DOHH2 (cell line): ENCODE measurements around the gene KLK14.

Experiments
- H3F3A ChIP-seq: fragments of 200-600 bp; sonication (generic), shearing (Covaris generic); 2 replicates; pipeline ENCODE4 v1.6.0; 2016; ENCODE audit warnings: antibody characterized with exemption, mild to moderate bottlenecking; ENCODE audit not compliant: control insufficient read depth, insufficient read depth
- H3K27ac ChIP-seq: fragments of 200-600 bp; sonication (generic); 2 replicates; pipeline ENCODE4 v1.5.1; 2014; ENCODE audit warnings: low read depth, mild to moderate bottlenecking, low read length, moderate library complexity
- H3K27me3 ChIP-seq: fragments of 200-600 bp; sonication (generic); 2 replicates; pipeline ENCODE4 v1.6.1; 2014; ENCODE audit warnings: mild to moderate bottlenecking, low read length, mixed read lengths; ENCODE audit not compliant: control insufficient read depth
- H3K36me3 ChIP-seq: fragments of 200-600 bp; sonication (generic); 2 replicates; pipeline ENCODE4 v1.6.1; 2014; ENCODE audit warnings: mild to moderate bottlenecking, low read length, moderate library complexity, mixed read lengths; ENCODE audit not compliant: control insufficient read depth
- H3K4me1 ChIP-seq: fragments of 200-600 bp; sonication (generic); 2 replicates; pipeline ENCODE4 v1.6.1; 2014; ENCODE audit warnings: mild to moderate bottlenecking, low read length, mixed read lengths; ENCODE audit not compliant: control insufficient read depth
- H3K4me2 ChIP-seq: fragments of 200-600 bp; sonication (generic); 2 replicates; pipeline ENCODE4 v1.6.0; 2014; ENCODE audit warnings: mild to moderate bottlenecking, low read length, moderate library complexity
- H3K4me3 ChIP-seq: fragments of 200-600 bp; sonication (generic); 2 replicates; pipeline ENCODE4 v1.5.1; 2014; ENCODE audit warnings: mild to moderate bottlenecking, low read length, mixed read lengths
- H3K79me2 ChIP-seq: fragments of 200-600 bp; sonication (generic); 2 replicates; pipeline ENCODE4 v1.6.1; 2014; ENCODE audit warnings: mild to moderate bottlenecking, low read length, mixed read lengths; ENCODE audit not compliant: control insufficient read depth
- H3K9me2 ChIP-seq: fragments of 200-600 bp; sonication (generic); replicated peaks from 2 replicates; pipeline ENCODE4 v1.6.1; 2014; ENCODE audit warnings: mild to moderate bottlenecking, low read length, mixed read lengths; ENCODE audit not compliant: control insufficient read depth
- H3K9me3 ChIP-seq: fragments of 200-600 bp; sonication (generic); 2 replicates; pipeline ENCODE4 v1.6.1; 2014; ENCODE audit warnings: antibody characterized with exemption, low read length, mixed read lengths; ENCODE audit not compliant: control insufficient read depth, insufficient read depth
- H4K20me1 ChIP-seq: fragments of 200-600 bp; sonication (generic); 2 replicates; pipeline ENCODE4 v1.6.0; 2014; ENCODE audit warnings: low read depth, mild to moderate bottlenecking, antibody characterized with exemption, low read length, moderate library complexity; ENCODE audit not compliant: control insufficient read depth, insufficient read depth
- EZH2phosphoT487 ChIP-seq: fragments of 200-600 bp; sonication (generic); IDR thresholded peaks from 2 replicates; pipeline ENCODE4 v1.6.1; 2017; ENCODE audit warnings: borderline replicate concordance, mild to moderate bottlenecking, antibody characterized with exemption, low read length, moderate library complexity, mixed read lengths
- TF ChIP-seq, protein P1 (sequence below): fragments of 200-600 bp; sonication (generic); IDR thresholded peaks from one replicate; pipeline ENCODE4 v1.5.1; 2014; ENCODE audit warnings: antibody characterized with exemption, mild to moderate bottlenecking, low read depth, low read length; ENCODE audit not compliant: poor library complexity, severe bottlenecking

Gene KLK14

DNA sequence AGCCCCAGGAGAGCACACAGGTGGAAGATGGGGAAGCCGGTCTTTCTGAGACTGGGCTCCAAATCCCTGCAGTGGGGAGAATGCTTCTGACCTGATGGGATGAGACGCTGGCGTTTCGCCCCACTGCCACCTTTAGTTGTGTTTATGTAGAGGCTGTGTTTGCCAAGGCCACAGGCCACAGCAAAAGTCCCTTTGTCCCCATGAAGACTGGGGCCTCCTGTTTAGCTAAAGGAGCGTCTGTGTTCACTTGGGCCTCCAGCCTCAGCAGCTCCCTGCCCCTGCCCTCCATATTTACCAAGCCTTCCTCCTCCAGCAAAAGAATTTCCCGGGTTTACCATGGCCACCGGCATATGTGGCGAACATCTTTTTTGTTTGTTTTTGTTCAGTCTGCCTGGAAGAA lies 10.4 kb upstream of the KLK14 start:
- no peak overlapping the region for H3K27ac ChIP-seq
- peaks cover 6% of the 10 kb centered on the region for H3K4me1 ChIP-seq
- no peaks in the 10 kb centered on the region for H4K20me1 ChIP-seq
- no peaks in the 10 kb centered on the region for H3K79me2 ChIP-seq
- no peaks in the 10 kb centered on the region for H3K27me3 ChIP-seq
- no peak overlapping the region for H3K4me2 ChIP-seq
- peaks cover 8% of the 10 kb centered on the region for H3K36me3 ChIP-seq
- no peaks in the 10 kb centered on the region for H3K9me2 ChIP-seq
- TF ChIP-seq, protein P1, sequence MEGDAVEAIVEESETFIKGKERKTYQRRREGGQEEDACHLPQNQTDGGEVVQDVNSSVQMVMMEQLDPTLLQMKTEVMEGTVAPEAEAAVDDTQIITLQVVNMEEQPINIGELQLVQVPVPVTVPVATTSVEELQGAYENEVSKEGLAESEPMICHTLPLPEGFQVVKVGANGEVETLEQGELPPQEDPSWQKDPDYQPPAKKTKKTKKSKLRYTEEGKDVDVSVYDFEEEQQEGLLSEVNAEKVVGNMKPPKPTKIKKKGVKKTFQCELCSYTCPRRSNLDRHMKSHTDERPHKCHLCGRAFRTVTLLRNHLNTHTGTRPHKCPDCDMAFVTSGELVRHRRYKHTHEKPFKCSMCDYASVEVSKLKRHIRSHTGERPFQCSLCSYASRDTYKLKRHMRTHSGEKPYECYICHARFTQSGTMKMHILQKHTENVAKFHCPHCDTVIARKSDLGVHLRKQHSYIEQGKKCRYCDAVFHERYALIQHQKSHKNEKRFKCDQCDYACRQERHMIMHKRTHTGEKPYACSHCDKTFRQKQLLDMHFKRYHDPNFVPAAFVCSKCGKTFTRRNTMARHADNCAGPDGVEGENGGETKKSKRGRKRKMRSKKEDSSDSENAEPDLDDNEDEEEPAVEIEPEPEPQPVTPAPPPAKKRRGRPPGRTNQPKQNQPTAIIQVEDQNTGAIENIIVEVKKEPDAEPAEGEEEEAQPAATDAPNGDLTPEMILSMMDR, result no peak
- no peak for TF ChIP-seq EZH2phosphoT487
- H3K4me3 ChIP-seq, result no peak overlapping the region
- H3F3A ChIP-seq, result no peaks in the 10 kb centered on the region
- H3K9me3 ChIP-seq, result no peaks in the 10 kb centered on the region

DNA sequence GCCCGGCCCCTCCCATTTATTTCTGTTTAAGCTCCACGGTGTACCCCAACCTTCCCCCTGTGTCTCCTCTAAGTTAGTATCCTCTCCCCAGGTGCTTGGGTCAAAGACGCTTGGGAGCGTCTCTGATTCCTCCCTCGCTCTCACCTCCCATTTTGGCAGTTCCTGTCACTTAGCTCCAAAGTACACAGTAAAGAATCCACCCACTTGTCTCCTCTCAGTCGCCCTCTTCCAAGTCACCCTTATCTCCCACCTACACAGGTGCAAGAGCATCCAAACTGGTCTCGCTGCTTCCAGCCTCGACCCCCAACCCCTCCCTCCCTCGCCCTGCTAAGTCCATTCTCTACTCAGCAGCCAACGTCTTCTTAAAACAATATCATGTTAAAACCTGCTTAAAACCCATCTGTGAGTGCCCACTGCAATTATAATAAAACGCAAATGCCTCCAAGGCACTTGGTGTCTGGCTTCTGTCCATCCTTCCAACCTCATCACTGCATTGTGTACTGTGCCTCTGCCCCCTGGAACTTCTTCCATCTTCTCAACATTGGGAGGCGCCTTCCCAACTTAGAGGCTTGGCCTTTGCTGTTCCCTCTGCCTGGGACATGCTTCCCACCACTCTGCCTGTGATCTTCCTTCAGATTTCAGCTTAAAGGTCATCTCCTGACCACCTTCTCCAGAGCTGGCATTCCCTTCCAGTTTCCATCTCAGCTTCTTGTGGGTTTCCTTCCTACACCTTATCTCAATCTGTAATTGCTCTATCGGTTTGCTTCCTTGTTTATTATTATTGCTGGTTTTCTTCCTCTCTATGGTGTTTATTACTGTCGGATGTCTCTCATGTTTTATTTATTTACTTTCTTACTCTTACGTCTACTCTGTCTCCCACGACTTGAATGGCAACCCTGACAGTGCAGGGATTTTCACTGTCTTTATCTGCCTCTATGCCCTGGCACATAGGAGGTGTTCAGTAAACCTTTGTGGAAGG lies 9.5 kb upstream of the KLK14 start:
- Histone ChIP-seq H3K79me2 (no peaks in the 10 kb centered on the region), H3K4me2 (no peak overlapping the region), H3K9me2 (no peaks in the 10 kb centered on the region), H3F3A (no peaks in the 10 kb centered on the region), H3K4me3 (no peak overlapping the region), H4K20me1 (no peaks in the 10 kb centered on the region), H3K27me3 (no peaks in the 10 kb centered on the region), H3K27ac (no peak overlapping the region), H3K9me3 (no peaks in the 10 kb centered on the region), H3K4me1 (peaks cover 5% of the 10 kb centered on the region), H3K36me3 (peaks cover 4% of the 10 kb centered on the region)
- TF ChIP-seq EZH2phosphoT487, result no peak
- TF ChIP-seq, protein P1, result no peak

DNA sequence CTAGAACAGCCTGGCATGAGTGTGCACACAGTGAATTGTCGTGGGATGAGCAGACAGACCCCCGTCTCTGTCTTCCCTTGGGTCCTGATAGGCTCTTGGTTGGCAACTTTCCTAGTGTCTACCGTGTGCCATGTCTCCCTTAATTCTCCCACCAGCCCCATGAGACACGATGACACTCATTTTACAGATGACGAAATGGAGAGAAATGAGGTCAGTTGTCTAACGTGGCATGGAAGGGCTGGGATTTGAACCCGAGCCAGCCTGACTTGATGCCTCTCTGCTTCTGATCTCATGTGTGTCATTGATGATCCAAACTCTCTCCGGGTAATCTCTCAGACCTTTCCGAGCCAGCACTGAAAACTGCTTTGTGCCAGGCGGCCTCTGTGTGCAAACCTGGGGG lies 8.4 kb upstream of the KLK14 start:
- Histone ChIP-seq H4K20me1 (no peaks in the 10 kb centered on the region), H3K9me2 (no peaks in the 10 kb centered on the region), H3K27me3 (no peaks in the 10 kb centered on the region), H3K9me3 (no peaks in the 10 kb centered on the region), H3K36me3 (peaks cover 4% of the 10 kb centered on the region), H3F3A (no peaks in the 10 kb centered on the region), H3K27ac (no peak overlapping the region), H3K4me1 (no peaks in the 10 kb centered on the region), H3K79me2 (no peaks in the 10 kb centered on the region), H3K4me2 (no peak overlapping the region), H3K4me3 (no peak overlapping the region)
- TF ChIP-seq EZH2phosphoT487, result no peak
- TF ChIP-seq, protein P1, result no peak
